Lung (tissue), 16 donors: ENCODE results near the gene C9orf72. TPM values are rescaled to one million over a fixed set of nuclear protein-coding genes. Genes with fewer than 3 reads are reported as not detected.

Experiments used
- ATAC-seq: fragments of 200-7000 bp; cut with Tn5 transposase; one replicate; pipeline ENCODE4 v1.9.1; 2020; ENCODE audit warnings: moderate number of reproducible peaks; ENCODE audit not compliant: insufficient read depth, low FRiP score
- DNase-seq, 3 donors: peaks; one replicate each; pipeline ENCODE4 v3.0.0-alpha.2; 2013 to 2017
- H3K27ac ChIP-seq, 2 donors: one replicate each; pipeline ENCODE4 v1.5.1; 2013; ENCODE audit warnings: mild to moderate bottlenecking in 2 of 2, moderate library complexity in 2 of 2, control low read depth in 1 of 2, inconsistent platforms in 1 of 2, low read depth in 1 of 2, low read length in 1 of 2
- H3K27me3 ChIP-seq, 3 donors: one replicate each; pipeline ENCODE4 v1.5.1; 2013; ENCODE audit warnings: low read length in 2 of 3; ENCODE audit not compliant: control insufficient read depth in 3 of 3, insufficient read depth in 3 of 3
- H3K36me3 ChIP-seq, 4 donors: one replicate each; pipeline ENCODE4 v1.5.1; 2013; ENCODE audit warnings: low read length in 4 of 4, mild to moderate bottlenecking in 1 of 4, moderate library complexity in 1 of 4; ENCODE audit not compliant: control insufficient read depth in 4 of 4, insufficient read depth in 4 of 4
- H3K4me1 ChIP-seq, 5 donors: one replicate each; pipeline ENCODE4 v1.5.1; 2013; ENCODE audit warnings: low read length in 5 of 5, mild to moderate bottlenecking in 2 of 5, moderate library complexity in 1 of 5; ENCODE audit not compliant: control insufficient read depth in 5 of 5, insufficient read depth in 5 of 5
- H3K4me3 ChIP-seq: one replicate; pipeline ENCODE4 v1.5.1; 2013; ENCODE audit warnings: mild to moderate bottlenecking, control low read depth, moderate library complexity
- H3K9ac ChIP-seq, 2 donors: one replicate each; pipeline ENCODE4 v1.5.1; 2013; ENCODE audit warnings: low read length in 2 of 2, control low read depth in 1 of 2; ENCODE audit not compliant: insufficient read depth in 1 of 2
- H3K9me3 ChIP-seq, 4 donors: one replicate each; pipeline ENCODE4 v1.5.1; 2013; ENCODE audit warnings: low read length in 3 of 4, mild to moderate bottlenecking in 1 of 4, moderate library complexity in 1 of 4; ENCODE audit not compliant: control insufficient read depth in 4 of 4, insufficient read depth in 3 of 4
- WGBS, 2 donors: extraction: QIAGEN DNeasy Blood & Tissue Kit; methylation state at CpG; one replicate each; pipeline ENCODE4 v1.1.7; 2013; 5-methylcytosine and 5-hydroxymethylcytosine counted together
- long read RNA-seq, 5 donors: transcript quantifications; one replicate each; lab custom pipeline, GENCODE V29; 2026
- polyA plus RNA-seq, 2 donors: library from polyadenylated mRNA; stranded (reverse); fragments of 200-250 nt; gene quantifications; one replicate each; pipeline ENCODE4 v1.2.1, GENCODE V29; 2013
- total RNA-seq, 2 donors: library from RNA; depleted of rRNA in 1 of 2; stranded (reverse); fragments of >200 nt in 1 of 2; gene quantifications; one replicate each; pipeline ENCODE4 v1.2.1, GENCODE V29; 2014 to 2021
- TF ChIP-seq, protein P1 (sequence below): IDR thresholded peaks from 2 replicates; pipeline ENCODE4 v1.5.1; 2012; ENCODE audit warnings: mild to moderate bottlenecking; ENCODE audit errors: control extremely low read depth, extremely low read depth
- donor health status: control.
- donor health status: control.
- donor health status: Bipolar disorder and iron deficiency.
- donor health status: healthy.
- donor health status: DM: yes; HTN: yes; CAD: no.

Gene C9orf72, protein sequence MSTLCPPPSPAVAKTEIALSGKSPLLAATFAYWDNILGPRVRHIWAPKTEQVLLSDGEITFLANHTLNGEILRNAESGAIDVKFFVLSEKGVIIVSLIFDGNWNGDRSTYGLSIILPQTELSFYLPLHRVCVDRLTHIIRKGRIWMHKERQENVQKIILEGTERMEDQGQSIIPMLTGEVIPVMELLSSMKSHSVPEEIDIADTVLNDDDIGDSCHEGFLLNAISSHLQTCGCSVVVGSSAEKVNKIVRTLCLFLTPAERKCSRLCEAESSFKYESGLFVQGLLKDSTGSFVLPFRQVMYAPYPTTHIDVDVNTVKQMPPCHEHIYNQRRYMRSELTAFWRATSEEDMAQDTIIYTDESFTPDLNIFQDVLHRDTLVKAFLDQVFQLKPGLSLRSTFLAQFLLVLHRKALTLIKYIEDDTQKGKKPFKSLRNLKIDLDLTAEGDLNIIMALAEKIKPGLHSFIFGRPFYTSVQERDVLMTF
- total RNA-seq (10 to 100 TPM; 23.4 to 59.6 TPM), polyA plus RNA-seq (10 to 100 TPM; 14.4 to 23.6 TPM)
- long read RNA-seq, donor 1, partial matches to known transcripts, result 0 of 2 reads
- long read RNA-seq, donor 1, other reads (novel, unspliced or antisense), result 0 of 2 reads
- long read RNA-seq, donor 2, partial matches to known transcripts, result 0 of 1 reads
- long read RNA-seq, donor 2, other reads (novel, unspliced or antisense), result 0 of 1 reads
- long read RNA-seq, donor 3, result 0 reads
- long read RNA-seq, donor 4, result 0 reads
- long read RNA-seq, donor 5, result 0 reads

DNA sequence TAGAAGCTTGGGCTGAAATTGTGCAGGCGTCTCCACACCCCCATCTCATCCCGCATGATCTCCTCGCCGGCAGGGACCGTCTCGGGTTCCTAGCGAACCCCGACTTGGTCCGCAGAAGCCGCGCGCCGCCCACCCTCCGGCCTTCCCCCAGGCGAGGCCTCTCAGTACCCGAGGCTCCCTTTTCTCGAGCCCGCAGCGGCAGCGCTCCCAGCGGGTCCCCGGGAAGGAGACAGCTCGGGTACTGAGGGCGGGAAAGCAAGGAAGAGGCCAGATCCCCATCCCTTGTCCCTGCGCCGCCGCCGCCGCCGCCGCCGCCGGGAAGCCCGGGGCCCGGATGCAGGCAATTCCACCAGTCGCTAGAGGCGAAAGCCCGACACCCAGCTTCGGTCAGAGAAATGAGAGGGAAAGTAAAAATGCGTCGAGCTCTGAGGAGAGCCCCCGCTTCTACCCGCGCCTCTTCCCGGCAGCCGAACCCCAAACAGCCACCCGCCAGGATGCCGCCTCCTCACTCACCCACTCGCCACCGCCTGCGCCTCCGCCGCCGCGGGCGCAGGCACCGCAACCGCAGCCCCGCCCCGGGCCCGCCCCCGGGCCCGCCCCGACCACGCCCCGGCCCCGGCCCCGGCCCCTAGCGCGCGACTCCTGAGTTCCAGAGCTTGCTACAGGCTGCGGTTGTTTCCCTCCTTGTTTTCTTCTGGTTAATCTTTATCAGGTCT is at the start of gene C9orf72:
TSS of gene C9orf72 (minus strand) at position 564 of the 716 bp plus-strand sequence. CDS start 6,361 bp downstream, outside the sequence.
- H3K9me3 ChIP-seq, result no peaks in the 10 kb centered on the region
- H3K36me3 ChIP-seq, result peaks cover 0 to 2% (median 0%) of the 10 kb centered on the region in 4 donors
- peak within 1 kb of the TSS; percentile 75 to 97 for H3K9ac ChIP-seq
- 1% methylated on average over 54 to 72 of the region's 72 CpGs for WGBS, 2 donors
- peaks cover 0 to 19% (median 6%) of the 10 kb centered on the region in 5 donors for H3K4me1 ChIP-seq
- ATAC-seq (peak; percentile 93), DNase-seq (peak; percentile 82 to 92 (median 85))
- H3K27me3 ChIP-seq, result no peaks in the 10 kb centered on the region
- H3K27ac ChIP-seq, result peak within 1 kb of the TSS; percentile 95 to 98
- TF ChIP-seq, protein P1, sequence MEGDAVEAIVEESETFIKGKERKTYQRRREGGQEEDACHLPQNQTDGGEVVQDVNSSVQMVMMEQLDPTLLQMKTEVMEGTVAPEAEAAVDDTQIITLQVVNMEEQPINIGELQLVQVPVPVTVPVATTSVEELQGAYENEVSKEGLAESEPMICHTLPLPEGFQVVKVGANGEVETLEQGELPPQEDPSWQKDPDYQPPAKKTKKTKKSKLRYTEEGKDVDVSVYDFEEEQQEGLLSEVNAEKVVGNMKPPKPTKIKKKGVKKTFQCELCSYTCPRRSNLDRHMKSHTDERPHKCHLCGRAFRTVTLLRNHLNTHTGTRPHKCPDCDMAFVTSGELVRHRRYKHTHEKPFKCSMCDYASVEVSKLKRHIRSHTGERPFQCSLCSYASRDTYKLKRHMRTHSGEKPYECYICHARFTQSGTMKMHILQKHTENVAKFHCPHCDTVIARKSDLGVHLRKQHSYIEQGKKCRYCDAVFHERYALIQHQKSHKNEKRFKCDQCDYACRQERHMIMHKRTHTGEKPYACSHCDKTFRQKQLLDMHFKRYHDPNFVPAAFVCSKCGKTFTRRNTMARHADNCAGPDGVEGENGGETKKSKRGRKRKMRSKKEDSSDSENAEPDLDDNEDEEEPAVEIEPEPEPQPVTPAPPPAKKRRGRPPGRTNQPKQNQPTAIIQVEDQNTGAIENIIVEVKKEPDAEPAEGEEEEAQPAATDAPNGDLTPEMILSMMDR, result no peak
- H3K4me3 ChIP-seq, result peak within 1 kb of the TSS; percentile 72

DNA sequence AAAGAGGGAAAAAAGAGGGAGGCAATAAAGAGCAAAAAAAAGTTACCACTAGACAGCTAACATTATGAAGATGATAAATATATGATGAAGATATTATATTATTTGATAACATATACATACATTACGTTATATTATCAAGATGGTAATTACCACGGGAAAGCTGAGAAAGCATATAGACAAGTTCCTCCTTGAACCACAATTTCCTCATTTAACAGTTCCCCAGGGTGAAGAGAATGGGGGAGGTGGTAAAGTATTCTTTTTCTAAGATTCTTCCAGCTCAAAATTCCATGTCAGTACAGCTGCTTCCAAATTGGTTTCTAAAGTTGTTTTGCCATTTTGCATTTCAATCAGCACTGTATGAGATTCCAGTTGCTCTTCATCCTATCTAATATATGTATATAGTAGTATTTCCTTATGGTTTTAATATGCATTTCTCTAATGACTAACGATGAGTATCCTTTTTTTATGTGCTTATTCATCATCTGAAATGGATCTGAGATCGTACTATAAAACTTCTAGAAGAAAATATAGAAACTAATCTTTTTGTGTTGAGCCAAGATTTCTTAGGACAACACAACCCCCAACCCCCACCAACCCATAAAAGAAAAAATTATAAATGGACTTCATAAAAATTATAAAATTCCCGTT is 49.5 kb upstream of the C9orf72 start:
- no peaks in the 10 kb centered on the region for H3K9me3 ChIP-seq
- ATAC-seq (no peak), DNase-seq (no peak)
- H3K27ac ChIP-seq, result no peak overlapping the region
- peaks cover 0 to 8% (median 0%) of the 10 kb centered on the region in 5 donors for H3K4me1 ChIP-seq
- no peaks in the 10 kb centered on the region for H3K27me3 ChIP-seq
- no peaks in the 10 kb centered on the region for H3K36me3 ChIP-seq
- H3K4me3 ChIP-seq, result no peak overlapping the region
- no peak overlapping the region for H3K9ac ChIP-seq
- 35 to 53% methylated on average over 5 of the region's 5 CpGs for WGBS, 2 donors
- TF ChIP-seq, protein P1, result no peak

DNA sequence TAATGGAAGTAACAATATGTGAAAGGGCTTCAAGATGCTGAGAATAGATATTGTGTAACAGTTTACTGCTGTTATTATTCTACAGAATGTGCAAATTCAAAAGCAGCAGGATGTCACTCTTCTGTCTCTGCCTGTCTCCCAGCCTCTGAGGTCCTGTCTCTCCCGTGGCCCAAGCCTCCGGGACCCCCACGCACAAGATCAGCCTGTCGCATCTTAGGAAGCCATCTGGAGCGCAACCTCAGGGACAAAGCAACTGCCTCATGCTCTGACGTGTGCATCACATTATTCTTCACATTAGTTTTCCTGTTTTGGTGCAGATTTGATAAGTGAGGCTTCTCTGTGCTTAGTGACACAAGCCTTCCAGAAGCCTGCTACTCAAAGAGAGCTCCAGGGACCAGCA is 46.5 kb upstream of the C9orf72 start:
- TF ChIP-seq, protein P1, result no peak
- no peaks in the 10 kb centered on the region for H3K9me3 ChIP-seq
- no peak overlapping the region for H3K27ac ChIP-seq
- no peaks in the 10 kb centered on the region for H3K27me3 ChIP-seq
- H3K4me1 ChIP-seq, result no peaks in the 10 kb centered on the region
- no peak overlapping the region for H3K9ac ChIP-seq
- no peak overlapping the region for H3K4me3 ChIP-seq
- DNase-seq (no peak), ATAC-seq (no peak)
- 80 to 89% methylated on average over 6 of the region's 6 CpGs for WGBS, 2 donors
- H3K36me3 ChIP-seq, result no peaks in the 10 kb centered on the region
